BLaER1 (cell line): Measurements from ENCODE around the gene MRGPRD.

Experiments used
- H3K27ac ChIP-seq: shearing (Covaris generic); formaldehyde crosslinking; 2 replicates; pipeline ENCODE4 v1.8.1; 2022
- H3K27me3 ChIP-seq: shearing (Covaris generic); formaldehyde crosslinking; 2 replicates; pipeline ENCODE4 v1.8.1; 2022
- H3K36me3 ChIP-seq: shearing (Covaris generic); formaldehyde crosslinking; 2 replicates; pipeline ENCODE4 v1.8.1; 2022
- H3K4me1 ChIP-seq: shearing (Covaris generic); formaldehyde crosslinking; 2 replicates; pipeline ENCODE4 v1.8.1; 2022
- H3K4me2 ChIP-seq: shearing (Covaris generic); formaldehyde crosslinking; 2 replicates; pipeline ENCODE4 v1.8.1; 2022
- H3K4me3 ChIP-seq: shearing (Covaris generic); formaldehyde crosslinking; 2 replicates; pipeline ENCODE4 v1.8.1; 2022
- H3K9ac ChIP-seq: shearing (Covaris generic); formaldehyde crosslinking; 2 replicates; pipeline ENCODE4 v1.8.1; 2022
- H3K9me3 ChIP-seq: shearing (Covaris generic); formaldehyde crosslinking; 2 replicates; pipeline ENCODE4 v1.8.1; 2022
- H4K20me1 ChIP-seq: shearing (Covaris generic); formaldehyde crosslinking; 2 replicates; pipeline ENCODE4 v1.8.1; 2022
- Cebpa-rat ChIP-seq: shearing (Covaris generic); IDR thresholded peaks from 2 replicates; pipeline ENCODE4 v1.8.1; 2022

Gene MRGPRD

DNA sequence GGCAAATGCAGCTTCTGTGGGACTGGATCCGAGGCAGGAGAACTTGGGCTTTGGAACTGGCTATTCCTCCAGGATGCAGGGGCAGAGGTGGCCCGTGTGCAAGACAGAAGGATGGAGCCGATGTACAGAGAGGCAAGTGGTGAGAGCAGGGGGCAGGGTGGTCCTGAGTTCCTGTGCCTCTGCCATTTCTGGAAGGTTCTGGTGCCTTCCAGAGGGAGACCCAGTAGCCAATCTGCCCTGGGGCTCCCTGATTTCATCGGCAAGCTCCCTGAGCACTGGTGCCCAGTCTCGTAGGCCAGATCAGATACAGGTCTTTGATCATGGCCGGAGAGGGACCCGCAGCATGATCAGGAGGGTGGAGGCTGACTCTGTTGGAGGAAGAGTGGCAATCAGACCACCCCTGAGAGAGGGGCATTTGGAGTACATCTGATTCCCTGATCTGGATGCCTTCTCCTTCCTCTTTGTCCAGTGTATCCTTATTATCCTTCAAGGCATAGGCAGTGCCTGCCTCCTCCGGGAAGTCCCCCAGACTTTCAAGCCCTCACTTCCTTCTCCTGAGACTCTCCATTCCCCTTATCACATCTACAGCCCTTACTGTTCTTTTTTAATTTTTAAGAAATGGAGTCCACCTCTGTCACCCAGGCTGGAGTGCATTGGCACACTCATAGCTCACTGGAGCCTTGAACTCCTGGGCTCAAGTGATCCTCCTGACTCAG, 9.7 kb downstream of the MRGPRD start:
- H3K4me3 ChIP-seq: no peak overlapping the region
- H3K27me3 ChIP-seq: no peaks in the 10 kb centered on the region
- no peaks in the 10 kb centered on the region for H4K20me1 ChIP-seq
- no peaks in the 10 kb centered on the region for H3K36me3 ChIP-seq
- H3K4me2 ChIP-seq: no peak overlapping the region
- no peak overlapping the region for H3K27ac ChIP-seq
- H3K4me1 ChIP-seq: no peaks in the 10 kb centered on the region
- no peak overlapping the region for H3K9ac ChIP-seq
- TF ChIP-seq Cebpa-rat: no peak
- H3K9me3 ChIP-seq: no peaks in the 10 kb centered on the region

DNA sequence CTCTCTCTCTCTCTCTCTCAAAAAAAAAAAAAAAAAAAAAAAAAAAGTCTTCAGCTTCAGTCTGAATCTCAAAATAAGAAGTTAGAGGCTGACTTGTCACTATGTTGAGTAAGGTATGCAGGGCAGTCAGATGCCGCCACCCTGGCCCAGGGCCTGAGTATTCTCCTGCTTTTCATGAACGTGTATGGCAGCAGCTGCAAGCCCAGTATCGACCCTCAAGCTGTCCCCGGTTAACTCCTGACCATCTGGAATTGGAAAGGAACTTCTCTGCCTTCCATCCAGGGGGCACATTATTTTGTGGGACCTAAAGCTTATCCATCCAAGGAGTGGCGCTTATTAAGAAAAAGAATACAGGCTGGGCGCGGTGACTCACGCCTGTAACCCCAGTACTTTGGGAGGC, 11.4 kb downstream of the MRGPRD start:
- Histone ChIP-seq H3K4me2 (no peak overlapping the region), H3K9me3 (no peaks in the 10 kb centered on the region), H3K27me3 (no peaks in the 10 kb centered on the region), H3K9ac (no peak overlapping the region), H3K4me3 (no peak overlapping the region), H3K36me3 (no peaks in the 10 kb centered on the region), H4K20me1 (no peaks in the 10 kb centered on the region), H3K4me1 (no peaks in the 10 kb centered on the region), H3K27ac (no peak overlapping the region)
- no peak for TF ChIP-seq Cebpa-rat

DNA sequence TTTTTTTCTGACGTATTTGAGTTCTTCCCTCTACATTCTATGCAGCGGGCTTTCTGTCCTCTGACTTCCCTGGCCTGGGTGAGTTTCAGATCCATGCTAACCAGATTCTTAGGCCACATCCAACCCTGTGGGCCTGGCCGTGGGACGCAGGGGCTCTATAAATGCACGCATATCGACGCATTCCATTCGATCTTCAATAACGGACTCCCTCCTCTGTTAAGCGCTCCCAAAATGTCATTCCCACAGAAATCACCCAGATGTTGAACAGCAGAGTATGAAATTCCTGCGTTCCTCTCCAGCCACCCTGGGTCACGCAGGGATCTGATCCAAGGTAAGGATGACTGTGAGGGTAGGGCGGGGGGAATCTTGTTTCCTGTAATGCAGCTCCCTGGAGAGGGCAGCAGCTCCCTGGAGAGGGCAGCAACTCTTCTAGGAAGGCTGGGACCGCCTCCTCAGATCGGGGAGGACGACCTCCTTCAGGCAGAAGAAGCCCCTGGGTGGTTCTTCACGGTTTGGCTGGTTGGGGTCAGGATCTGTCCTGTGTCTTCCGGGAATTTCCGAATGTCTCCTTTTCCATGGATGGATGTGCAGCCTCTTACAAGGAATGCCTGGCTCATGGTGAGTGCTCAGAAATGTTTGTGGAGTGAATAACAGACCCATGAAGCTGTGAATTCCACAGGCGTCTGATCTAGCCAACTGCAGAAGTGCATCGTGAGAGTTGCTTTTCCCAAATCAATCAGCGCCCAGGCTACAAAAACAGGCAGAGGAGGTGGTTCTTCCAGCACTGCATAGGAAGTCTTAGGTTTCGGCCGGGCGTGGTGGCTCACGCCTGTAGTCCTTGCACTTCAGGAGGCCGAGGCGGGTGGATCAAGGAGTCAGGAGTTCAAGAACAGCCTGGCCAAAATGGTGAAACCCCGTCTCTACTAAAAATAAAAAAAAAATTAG, 12.2 kb downstream of the MRGPRD start:
- Histone ChIP-seq H3K9me3 (peaks cover 8% of the 10 kb centered on the region; the same call in 1 of the 2 replicates), H3K4me1 (no peaks in the 10 kb centered on the region), H3K36me3 (no peaks in the 10 kb centered on the region), H4K20me1 (no peaks in the 10 kb centered on the region), H3K4me3 (no peak overlapping the region), H3K27me3 (no peaks in the 10 kb centered on the region), H3K9ac (no peak overlapping the region), H3K4me2 (no peak overlapping the region), H3K27ac (no peak overlapping the region)
- TF ChIP-seq Cebpa-rat: no peak

DNA sequence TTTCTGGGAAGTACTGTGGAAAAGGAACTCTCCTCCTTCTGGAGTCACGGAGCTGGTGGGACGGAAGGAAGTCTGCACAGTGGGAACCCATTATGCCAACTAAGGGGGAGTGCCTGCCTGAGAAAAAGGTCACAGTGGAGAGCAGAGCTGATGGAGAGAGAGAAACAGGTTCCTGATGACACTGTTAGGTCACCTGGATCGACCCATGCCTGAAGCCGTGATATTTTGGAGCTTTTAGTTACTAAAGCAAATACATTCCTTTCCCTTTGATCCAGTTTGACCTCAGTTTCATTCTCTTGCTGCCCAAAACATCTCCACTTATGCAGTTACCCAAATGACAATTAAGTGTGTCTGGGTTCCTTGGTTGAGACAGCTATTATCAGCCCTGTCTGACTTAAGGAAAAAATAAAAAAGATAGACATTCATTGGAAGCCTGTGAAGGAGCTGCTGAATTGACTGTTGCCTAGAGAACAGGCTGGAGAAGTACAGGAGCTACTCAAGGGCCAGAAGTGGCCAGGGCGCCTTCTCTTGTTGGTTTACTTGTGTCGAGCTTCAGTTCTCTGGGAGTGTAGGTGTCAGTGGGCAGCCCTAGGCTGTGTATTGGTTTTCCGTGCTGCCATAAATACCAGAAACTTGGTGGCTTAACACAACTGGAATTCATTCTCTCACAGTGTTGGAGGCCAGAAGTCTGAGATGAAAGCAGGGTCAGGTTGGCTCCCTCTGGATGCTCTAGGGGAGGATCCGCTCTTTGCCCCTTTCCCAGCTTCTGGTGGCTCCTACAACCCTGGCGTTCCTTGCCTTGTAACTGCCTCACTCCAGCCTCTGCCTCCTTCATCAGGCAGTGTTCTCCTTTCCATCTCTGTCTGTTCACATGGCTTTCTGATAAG, 13.6 kb downstream of the MRGPRD start:
- H3K4me1 ChIP-seq: 0 out of 2 replicates have a peak, but pooled peaks cover 7% of the 10 kb centered on the region
- H3K4me3 ChIP-seq: no peak overlapping the region
- no peaks in the 10 kb centered on the region for H4K20me1 ChIP-seq
- H3K4me2 ChIP-seq: no peak overlapping the region
- no peak for TF ChIP-seq Cebpa-rat
- no peaks in the 10 kb centered on the region for H3K27me3 ChIP-seq
- H3K36me3 ChIP-seq: no peaks in the 10 kb centered on the region
- H3K9me3 ChIP-seq: peaks cover 8% of the 10 kb centered on the region; the same call in 1 of the 2 replicates
- no peak overlapping the region for H3K27ac ChIP-seq
- no peak overlapping the region for H3K9ac ChIP-seq

DNA sequence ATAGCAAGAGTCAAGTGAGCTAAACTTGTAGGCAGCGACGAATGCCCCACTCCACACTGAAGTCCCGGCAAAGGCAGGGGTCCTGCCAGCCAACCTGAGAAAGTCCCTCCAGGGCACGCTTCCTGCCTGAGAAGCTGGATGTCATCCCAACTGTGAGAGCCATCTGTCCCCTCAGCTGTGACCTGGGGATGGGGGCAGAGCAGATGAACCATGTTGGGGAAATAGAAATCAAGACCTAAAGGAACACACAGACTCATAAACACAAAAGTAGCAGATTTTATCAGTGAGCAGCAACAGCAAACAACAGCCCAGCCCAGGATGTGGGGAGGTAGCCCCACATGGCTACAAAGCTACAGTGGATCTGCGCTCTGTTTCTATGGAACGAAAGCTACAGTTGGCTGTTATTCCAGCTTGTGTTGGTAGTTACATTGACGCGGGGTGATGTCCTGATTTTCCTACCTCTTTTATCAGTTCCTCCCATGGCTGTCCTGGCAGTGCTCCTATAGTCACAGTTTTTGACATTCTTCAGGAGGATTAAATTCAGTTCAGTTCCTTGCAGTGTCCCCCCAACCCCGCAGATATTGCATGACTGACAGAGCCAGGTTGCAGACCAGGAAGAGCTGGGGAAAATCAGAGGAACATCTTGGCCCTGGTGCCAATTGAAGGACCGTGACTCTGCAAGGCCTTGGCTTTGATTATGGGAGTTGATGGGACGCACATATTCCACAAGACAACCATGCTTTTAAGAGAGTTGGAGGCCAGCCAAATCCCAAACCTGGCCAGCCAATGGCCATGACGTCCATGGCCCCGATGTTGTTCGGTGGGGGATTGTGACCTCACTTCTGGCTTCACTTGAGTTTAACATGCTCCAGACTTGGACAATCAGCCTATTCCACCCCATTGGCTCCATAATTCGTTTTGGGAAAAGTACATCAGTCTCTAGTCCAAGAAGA, 14.6 kb downstream of the MRGPRD start:
- Histone ChIP-seq H3K27ac (no peak overlapping the region), H3K4me1 (0 out of 2 replicates have a peak, but pooled peaks cover 7% of the 10 kb centered on the region), H3K4me2 (no peak overlapping the region), H3K9ac (no peak overlapping the region), H3K27me3 (no peaks in the 10 kb centered on the region), H4K20me1 (no peaks in the 10 kb centered on the region), H3K4me3 (no peak overlapping the region), H3K9me3 (peaks cover 8% of the 10 kb centered on the region; the same call in 1 of the 2 replicates), H3K36me3 (no peaks in the 10 kb centered on the region)
- no peak for TF ChIP-seq Cebpa-rat

DNA sequence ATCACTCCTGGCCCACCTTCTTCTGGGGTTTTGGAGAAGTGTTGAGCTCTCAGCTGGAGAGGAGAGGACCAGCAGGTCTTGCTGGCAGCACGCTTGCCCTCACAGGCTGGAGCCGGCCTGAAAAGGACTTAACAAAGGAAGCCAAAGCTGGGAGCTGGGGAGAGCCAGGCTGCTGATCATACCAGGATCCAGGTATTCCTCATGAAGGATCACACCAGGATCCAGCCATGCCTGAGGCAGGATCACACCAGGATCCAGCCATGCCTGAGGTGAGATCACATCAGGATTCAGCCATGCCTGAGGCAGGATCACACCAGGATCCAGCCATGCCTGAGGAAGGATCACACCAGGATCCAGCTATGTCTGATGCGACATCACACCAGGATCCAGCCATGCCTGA, 17.0 kb downstream of the MRGPRD start:
- no peak for TF ChIP-seq Cebpa-rat
- H3K9ac ChIP-seq: no peak overlapping the region
- H4K20me1 ChIP-seq: no peaks in the 10 kb centered on the region
- H3K27me3 ChIP-seq: no peaks in the 10 kb centered on the region
- no peak overlapping the region for H3K27ac ChIP-seq
- 0 out of 2 replicates have a peak, but pooled peaks cover 7% of the 10 kb centered on the region for H3K4me1 ChIP-seq
- H3K4me3 ChIP-seq: no peak overlapping the region
- no peak overlapping the region for H3K4me2 ChIP-seq
- peaks cover 8% of the 10 kb centered on the region; the same call in 1 of the 2 replicates for H3K9me3 ChIP-seq
- no peaks in the 10 kb centered on the region for H3K36me3 ChIP-seq

DNA sequence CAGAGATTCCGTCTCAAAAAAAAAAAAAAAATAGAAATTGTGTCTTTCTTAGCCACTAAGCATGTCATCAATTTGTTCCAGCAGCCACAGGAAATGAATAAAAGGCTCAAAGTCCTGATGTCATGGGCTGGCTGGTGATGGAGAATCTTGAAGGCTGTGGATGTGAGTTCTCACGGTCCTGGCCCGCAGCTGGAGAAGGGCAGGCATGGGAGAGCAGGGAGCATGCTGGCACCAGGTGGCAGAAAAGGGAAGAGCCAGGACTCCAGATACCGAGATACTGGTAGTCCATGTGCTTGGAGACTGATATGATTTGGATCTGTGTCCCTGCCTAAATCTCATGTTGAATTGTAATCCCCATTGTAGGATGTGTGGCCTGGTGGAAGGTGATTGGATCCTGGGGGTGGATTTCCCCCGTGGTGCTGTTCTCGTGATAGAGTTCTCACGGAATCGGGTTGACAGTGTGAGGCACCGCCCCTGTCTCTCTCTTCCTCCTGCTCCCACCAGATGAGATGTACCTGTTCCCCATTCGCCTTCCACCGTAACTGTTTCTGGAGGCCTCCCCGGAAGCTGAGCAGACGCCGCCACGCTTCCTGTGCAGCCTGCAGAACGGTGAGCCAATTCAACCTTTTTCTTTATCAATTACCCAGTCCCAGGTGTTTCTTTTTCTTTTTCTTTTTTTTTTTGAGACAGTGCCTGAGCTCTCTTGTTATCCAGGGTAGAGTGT, 18.1 kb downstream of the MRGPRD start:
- no peaks in the 10 kb centered on the region for H3K27me3 ChIP-seq
- no peaks in the 10 kb centered on the region for H3K36me3 ChIP-seq
- H4K20me1 ChIP-seq: no peaks in the 10 kb centered on the region
- H3K9ac ChIP-seq: no peak overlapping the region
- TF ChIP-seq Cebpa-rat: no peak
- H3K4me1 ChIP-seq: 0 out of 2 replicates have a peak, but pooled peaks cover 7% of the 10 kb centered on the region
- H3K27ac ChIP-seq: no peak overlapping the region
- H3K4me3 ChIP-seq: no peak overlapping the region
- H3K9me3 ChIP-seq: peaks cover 15% of the 10 kb centered on the region
- 0 out of 2 replicates have a peak overlapping the region, but pooled peaks have one; percentile 15 for H3K4me2 ChIP-seq

DNA sequence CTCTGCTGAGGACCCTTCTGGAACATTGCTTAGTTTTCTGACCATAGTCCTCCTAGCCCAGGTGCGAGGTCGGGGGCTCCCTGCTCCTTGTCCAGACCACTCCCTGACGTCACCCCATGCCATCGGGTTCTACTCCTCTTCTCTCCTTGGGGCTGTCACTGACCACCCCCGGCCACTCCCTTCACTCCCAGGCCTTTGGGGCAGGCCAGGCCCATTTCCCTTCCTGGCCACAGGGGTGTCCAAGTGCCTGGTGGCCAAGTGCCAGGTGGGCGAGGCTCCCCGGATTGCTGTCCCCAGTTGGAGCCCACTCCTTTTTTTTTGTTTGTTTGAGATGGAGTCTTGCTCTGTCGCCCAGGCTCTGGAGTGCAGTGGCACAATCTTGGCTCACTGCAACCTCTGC, 19.5 kb downstream of the MRGPRD start:
- H3K27ac ChIP-seq: no peak overlapping the region
- H3K36me3 ChIP-seq: no peaks in the 10 kb centered on the region
- 0 out of 2 replicates have a peak, but pooled peaks cover 7% of the 10 kb centered on the region for H3K4me1 ChIP-seq
- no peak overlapping the region for H3K4me3 ChIP-seq
- no peaks in the 10 kb centered on the region for H3K27me3 ChIP-seq
- peaks cover 16% of the 10 kb centered on the region for H3K9me3 ChIP-seq
- no peak overlapping the region for H3K4me2 ChIP-seq
- TF ChIP-seq Cebpa-rat: no peak
- H4K20me1 ChIP-seq: no peaks in the 10 kb centered on the region
- H3K9ac ChIP-seq: no peak overlapping the region
